Hematopoietic multipotent progenitor cell treated with erythropoietin and hydrocortisone succinate and interleukin-3 and kit ligand, for 15 days (in vitro differentiated cells): ENCODE data around the gene PCCA.

Experiments used
- DNase-seq: peaks from one replicate; pipeline ENCODE4 v3.0.0-alpha.2; 2015; ENCODE audit warnings: low spot score

Gene PCCA

DNA sequence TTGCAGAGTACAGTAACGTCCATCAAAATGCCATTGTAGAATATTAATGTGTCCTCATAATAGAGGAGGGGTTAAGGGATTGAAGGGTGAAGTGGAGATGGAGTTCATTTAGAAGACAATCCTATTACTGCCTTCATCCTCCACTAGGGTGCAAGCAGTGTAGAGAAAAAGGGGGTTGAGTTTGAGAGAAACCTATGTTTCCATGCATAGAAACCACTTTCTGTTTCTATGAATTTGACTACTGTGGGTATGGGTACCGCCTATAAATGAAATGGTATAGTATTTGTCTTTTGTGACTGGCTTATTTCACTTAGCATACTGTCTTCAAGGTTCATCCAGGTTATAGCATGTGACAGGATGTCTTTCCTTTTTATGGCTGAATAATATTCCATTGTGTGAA lies 343.7 kb downstream of the PCCA start:
- DNase-seq: no peak

DNA sequence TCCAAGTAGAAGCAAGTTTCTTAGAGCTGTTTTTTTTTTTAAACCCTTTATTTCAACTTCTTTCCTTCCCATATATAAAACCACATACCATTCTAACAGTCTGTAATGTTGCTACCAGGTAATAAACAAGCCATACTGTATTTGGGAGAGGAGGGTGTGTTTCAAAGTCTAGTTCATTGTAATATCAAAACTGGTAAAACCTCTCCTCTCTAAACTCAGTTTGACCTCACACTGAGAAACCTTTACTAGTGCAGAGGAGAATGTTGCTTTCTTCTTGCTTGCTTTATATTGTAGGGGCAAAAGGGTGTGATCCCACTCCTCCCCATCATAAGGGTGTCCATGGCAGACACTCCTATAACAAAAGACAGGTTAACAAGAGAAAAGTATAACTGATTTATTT lies 344.6 kb downstream of the PCCA start:
- no peak for DNase-seq

DNA sequence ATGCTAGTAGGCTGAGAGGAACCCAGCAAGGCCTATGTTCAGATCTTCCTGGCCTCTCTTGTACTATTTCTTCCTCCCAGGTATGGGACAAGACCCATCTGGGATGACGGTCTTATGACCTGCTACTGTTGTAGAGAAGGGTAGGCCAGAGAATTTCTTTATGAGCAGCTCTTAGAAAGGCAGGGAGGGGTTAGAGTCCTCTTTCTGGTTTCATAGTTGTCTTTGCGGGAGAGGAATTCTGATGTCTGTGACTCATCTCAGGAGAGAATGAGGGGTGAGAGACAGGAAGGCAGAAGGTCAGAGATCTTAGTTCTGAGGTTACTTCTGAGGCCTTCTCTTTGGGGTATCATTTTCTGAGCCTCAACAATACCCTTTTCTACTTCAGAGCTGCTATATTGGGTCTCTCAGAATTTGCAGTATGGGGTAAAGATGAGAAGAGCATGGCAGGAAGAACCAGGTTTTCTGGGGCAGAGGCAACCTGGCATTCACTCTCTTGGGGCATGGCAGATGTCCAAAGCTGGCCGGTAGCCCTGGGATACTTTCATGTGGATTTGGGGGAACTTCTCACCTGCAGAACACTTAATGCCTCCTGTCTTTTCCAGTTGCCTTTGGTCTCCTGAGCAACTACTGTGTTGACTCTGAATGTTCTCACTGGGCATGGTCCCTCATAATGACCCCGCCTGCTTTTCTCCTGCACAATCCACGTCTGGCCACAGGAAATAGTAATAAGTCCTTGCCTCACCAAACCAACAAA lies 345.3 kb downstream of the PCCA start:
- no peak for DNase-seq

DNA sequence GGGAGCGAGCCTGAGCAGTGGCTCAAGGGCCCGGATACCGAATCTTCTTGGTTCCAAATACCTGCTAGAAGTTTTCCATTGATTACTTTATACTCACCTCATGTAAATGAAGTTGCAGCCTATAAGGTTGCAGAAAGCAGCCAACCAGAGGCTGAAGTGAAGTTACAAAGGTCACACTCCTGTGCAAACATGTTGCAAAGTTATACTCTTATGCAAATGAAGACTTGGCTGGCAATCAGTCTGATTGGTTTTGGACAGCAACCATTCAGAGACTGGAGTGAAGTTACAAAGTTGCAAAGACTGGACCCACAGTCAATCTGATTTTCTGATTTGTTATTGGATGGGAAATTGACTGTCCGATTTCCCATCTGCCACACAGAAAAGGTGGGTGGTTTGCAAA lies 347.2 kb downstream of the PCCA start:
- DNase-seq: no peak

DNA sequence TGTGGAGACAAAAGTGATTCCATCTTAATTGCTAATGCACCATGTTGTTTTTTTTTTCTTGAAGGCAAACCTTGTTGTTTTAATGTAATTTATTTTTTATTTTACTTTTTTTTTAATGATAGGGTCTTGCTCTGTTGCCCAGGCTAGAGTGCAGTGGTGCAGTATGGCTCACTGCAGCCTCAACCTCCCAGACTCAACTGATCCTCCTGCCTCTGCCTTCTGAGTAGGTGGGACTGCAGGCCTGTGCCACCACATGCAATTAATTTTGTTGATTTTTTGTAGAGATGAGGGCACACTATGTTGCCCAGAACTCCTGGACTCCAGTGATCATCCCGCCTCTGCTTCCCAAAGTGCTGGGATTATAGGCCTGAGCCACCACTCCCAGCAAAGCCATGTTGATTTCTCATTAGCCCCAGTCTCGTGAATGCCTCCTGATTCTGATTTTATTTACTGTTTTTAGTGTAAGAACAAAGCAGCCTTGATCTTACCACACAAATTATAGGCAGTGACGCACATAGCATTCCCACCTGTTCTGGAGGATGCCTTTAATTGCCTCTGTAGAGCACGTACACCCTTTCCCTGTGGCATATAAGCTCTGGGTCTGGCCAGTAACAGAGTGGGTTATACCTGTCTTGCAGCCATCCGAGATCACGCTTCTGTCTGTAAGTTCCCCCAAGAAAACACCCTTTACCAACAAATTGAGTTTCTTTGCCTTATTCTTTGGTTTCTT lies 349.3 kb downstream of the PCCA start:
- no peak for DNase-seq

DNA sequence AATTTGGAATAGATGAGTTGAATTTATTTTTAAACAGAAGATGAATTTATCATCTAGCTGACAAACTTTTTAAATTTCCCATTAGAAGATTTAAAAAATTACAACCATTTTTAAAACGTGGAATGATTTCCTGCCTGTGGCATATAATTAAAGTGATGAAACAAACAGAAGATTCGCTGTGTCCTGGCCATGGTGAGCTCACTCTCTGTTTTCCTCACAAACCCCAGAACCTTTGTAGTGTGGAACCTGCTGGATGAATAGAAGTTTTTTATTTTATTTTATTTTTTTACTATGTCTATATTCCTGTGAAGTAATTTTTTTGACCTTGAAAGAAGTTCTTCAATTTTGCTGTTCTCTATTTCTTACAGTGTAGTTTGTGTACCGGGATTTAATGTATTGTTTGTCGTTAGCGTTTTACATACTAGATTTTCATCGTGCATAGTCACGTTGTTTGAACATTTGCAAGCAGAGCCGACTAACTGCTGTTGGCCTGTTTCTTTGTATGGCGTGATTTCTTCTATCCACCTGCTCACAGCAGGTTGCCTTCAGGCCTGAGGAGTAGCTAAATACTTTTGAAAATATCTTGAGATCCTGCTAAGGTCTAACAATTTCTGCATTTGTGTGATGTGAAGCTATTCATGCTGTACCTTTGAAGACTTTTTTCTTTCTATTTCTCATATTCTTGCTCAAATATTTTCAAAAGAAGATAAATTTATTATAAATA lies 350.5 kb downstream of the PCCA start:
- DNase-seq: no peak

DNA sequence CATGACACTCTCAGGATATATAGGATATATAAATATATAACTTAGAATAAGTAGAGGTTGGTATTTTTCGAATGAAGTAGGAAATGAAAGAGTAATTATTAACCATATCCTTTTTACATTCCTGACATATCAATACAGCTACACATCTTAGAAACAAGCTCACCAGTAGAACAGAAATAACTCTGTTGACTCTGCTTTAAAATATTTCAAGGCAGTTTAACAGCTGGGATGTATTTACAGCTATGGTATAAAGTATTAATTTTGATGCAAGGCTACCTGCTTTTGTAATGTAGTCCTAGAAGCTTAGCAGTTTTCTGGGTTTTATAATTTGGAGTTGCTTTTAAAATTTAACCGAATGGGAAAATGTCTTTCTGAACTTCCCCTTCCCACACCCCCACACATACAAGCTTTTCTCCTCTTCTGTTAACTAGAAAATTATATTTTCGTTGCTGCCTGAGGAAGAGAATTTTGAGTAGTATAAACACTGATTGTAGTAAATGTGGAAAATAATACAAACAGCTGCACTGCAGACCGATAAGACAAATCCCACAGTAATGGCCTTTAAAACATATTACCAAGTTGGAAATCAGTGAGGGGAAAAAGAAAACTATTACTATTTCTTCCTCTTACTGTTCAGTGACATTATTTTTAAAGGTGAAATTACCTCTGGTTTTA lies 352.0 kb downstream of the PCCA start:
- DNase-seq: no peak

DNA sequence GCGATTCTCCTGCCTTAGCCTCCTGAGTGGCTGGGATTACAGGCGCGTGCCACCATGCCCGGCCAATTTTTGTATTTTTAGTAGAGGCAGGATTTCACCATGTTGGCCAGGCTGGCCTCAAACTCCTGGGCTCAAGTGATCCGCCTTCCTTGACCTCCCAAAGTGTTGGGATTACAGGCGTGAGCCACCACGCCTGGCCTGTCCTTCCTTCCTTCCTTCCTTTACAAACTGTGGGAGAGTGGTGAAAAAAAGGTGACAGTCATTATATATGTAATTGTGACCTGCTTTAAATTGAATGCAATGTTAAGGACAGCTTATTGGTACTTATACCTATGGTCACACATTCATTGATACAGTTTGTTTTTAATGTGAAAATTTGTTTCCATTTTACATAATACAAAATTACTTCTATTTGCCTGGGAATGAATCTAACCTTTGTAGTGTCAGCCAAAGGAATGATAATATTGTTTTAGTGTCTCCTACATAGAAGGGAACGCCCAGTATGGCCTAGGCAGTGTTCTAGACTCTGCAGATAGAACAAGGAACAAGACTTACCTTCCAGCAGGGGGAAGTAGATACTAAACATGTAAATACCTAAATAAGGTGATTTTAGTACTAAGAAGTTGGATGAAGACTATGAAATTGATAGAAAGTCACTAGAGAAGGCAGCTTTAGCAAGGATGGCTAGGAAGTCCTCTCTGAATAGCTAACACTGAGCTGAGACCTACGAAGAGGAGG lies 353.4 kb downstream of the PCCA start:
- no peak for DNase-seq

DNA sequence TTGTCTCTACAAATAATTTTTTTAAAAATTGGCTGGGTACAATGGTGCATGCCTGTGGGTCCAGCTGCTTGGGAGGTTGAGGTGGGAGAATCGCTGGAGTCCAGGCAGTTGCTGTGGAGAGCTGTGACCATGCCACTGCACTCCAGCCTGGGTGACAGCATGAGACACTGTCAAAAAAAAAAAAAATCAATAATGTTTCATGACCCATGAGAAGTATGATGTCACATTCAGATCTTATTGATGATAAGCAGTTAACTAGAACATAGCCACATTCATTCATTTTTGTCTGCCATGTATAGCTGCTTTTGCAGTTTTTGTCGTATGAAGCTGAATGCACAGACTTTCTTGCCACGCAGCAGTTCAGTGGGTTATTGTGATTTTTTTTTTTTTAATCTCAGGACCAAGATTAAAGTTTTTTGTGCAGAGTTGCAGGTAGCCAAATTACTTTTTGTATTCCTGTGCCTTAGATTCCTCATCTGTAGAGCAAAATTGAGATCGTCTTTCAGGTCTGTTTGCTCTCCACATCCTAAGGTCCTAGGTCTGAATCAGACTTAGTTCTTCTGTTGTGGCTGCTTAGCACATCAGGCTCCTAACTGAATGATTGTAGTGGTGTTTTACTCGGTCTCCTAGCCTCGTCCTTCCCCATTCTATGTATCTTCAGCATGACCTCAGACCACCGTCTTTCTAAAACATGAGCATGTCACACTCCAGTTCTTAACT lies 354.5 kb downstream of the PCCA start:
- DNase-seq: no peak

DNA sequence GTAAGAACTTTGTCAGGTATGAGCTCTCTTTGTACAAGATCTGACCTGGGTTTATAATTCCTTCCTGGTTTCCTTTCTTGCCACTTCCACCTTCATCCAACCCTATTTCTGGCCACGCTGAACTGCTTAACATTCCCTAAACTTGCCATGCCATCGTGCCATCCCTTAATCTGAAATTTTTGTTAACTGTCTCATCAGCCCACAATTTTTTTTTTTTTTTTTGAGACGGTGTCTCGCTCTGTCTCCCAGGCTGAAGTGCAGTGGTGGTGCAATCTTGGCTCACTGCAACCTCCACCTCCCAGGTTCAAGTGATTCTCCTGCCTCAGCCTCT lies 355.1 kb downstream of the PCCA start:
- DNase-seq: no peak

DNA sequence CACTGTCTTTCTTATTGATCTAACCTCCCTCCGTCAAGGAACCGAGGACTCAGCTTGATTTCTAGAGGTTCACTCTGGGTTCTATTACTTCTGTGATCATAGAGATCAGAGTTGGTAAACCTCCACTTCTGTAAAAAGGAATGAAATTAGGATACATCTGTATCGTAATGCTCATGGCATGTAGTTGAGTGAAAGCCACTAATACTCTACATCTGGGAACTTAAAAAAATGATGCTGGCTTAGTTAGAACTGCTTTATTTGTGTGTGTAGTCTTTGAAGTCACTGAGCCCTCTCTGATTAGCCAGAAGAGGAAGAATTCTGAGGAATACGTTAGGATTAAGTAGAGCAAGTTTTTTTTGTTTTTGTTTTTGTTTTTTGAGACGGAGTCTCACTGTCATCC lies 358.9 kb downstream of the PCCA start:
- no peak for DNase-seq

DNA sequence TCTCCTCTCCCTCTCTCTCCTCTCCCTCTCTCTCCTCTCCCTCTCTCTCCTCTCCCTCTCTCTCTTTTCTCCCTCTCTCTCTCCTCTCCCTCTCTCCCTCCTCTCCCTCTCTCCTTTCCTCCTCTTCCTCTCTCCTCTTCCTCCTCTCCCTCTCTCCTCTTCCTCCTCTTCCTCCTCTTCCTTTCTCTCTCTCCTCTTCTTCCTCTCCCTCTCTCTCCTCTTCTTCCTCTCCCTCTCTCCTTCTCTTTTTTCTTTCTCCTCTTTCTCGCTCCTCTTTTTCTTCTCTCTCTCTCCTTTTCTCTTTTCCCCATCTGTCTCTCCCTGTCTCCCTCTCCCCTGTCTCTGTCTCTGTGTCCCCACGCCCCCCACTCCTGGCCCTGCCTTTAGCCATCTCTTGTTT lies 363.0 kb downstream of the PCCA start:
- DNase-seq: no peak

DNA sequence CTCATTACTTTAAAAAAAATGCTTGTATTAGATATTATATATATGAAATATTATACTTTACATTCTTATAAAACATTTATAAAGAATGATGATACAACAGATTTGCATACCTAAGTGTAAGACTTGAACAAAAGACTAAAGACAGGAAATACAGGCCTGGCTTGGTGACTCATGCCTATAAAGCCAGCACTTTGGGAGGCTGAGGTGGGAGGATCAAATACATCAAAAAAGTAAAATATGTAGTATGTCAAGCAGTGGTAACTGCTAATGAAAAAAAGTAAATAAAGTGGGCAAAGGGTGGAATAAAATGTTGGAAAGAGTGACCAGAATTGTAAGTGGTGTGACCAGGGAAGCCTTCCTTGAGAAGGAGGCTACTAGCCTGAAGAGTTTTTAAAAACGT lies 366.0 kb downstream of the PCCA start:
- DNase-seq: no peak

DNA sequence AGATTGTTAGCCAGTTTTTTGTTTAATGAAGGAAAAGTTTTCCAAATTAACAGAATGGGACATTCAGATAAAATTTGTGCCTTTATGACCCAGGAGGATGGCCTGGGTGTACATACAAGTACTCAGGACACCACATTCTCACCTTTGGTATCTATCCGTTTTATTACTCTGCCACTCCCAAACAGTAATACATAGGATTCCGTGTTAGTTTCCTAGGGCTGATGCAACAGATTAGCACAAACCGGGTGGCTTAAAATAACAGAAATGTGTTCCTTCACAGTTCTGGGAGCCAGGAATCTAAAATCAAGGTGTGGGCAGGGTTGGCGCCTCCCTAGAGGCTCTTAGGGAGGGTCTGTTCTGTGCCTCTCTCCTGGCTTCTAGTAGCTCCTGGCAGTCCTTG lies 369.8 kb downstream of the PCCA start:
- DNase-seq: no peak

DNA sequence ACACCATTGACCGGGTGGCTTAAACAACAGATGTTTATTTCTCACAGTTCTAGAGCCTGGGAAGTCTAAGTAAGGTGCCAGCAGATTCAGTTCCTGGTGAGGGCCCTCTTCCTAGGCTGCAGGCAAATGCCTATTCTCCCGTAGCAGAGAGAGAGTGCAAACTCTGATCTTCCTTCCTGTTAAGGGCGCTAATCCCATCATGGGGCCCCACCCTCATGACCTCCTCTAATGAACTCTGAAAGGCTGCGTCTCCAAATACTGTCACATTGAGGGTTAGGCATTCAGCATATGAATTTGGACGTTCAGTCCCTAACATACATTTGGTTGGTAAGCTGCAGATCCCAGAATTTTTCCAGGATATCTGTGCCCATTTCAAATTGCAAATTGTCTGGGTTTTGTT lies 370.9 kb downstream of the PCCA start:
- no peak for DNase-seq

DNA sequence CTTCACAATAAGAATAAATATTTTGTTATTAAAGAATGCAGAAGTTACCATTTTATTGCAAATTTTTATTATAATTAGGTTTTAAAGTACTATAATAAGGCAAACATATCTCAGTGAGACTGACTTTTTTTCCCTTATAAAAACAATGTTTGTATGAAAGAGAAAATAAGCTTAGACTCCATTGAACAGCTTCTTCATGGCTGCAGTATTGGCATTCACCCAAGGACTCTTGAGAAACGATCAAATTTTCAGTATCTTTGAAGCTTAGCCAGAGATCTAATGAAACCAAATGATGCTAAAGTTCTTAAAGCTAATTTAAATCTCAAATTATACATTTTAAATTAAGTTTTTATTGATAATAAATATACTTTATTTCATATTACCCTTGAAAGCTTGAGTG lies 371.4 kb downstream of the PCCA start:
- no peak for DNase-seq

DNA sequence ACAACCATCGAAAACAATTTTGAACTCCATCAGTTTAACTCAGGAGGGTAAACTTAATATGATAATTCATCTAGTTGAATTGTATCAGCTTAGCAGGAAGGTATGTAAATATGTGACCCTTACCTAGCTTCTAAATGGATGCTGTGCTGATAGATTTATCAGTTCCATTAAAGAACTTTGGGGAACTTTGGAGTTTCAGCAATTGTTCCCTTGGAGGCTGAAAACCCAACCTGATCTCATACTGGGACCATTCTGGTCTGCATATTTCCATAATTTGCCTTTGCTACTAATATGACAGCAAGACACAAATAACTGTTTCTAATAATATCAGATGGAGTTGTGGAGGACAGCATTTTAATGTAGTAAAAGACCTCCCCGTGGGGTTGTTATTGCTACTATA lies 371.9 kb downstream of the PCCA start:
- no peak for DNase-seq

DNA sequence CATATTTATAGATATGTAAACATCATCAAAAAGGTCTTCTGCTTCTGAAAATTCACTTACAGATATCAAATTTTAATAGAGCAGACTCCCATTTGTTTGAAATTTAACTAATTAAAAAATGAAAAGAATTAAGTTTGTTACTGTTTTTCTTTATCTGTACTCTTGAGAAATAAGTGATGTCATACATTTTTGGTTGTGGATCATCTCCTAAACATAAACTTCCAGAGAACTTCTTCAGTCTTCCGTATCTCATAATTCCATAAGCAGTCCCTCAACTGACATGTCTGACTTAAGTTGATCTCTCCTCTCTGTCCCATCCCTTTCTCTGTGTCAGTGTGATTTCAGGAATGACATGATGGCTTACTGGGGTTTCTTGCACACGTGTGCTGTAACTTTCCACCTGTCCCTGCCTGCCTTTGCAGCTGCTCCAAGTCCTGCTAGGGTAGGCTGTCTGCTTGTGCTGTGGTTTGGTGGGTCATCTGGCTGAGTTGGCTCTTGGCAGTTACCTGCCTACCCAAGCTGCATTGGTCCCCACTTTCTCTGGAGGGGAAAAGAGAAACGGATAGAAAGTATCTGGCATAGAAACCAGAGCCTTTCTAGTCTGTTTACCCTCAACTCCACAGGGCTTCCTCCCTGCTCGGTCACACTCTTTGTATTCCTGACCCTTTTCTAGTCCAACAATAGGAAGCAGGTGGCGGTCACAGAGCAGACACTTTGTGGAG lies 372.6 kb downstream of the PCCA start:
- no peak for DNase-seq

DNA sequence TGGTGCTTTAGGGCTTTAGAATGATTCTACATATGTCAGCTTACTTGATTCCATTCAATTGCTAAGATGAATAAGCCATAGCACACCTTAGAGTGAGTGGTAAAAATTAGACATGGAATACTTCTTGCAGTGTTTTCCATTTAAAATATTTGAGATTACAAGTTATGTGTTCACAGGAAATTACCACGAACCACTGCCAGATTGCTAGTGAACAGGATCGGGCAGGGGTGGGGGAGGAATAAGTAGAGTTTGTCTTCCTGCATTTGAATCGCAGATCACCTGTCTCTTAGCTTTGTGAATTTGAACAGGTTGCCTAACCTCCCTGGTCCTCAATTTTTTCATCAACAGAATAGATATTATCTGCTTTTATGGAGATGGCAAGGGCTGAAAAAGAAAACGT lies 375.1 kb downstream of the PCCA start:
- DNase-seq: no peak

DNA sequence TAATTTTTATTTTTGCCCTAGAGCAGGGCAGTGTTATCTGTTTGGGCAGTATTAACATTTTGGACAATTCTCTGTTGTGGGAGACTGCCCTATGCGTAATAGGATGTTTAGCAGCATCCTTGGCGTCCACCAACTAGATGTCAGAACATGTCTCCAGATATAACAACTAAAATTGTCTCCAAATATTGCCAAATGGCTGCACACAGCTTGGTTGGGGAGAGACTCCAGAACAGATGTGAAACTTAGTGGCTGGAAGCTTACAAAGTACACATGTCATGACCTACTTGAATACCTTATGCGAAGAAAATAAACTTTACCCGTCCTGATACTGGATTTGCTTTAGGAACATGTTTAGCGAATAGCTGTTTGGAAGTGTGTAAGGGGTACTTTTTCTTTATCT lies 376.7 kb downstream of the PCCA start:
- no peak for DNase-seq
